ENCODE data around the gene SMAD5. TPM values are rescaled to one million over a fixed set of nuclear protein-coding genes. Genes with fewer than 3 reads are reported as not detected.

The SMAD5 gene
- total and polyA plus RNA-seq, 2 donors from 2014 or later, result 9.9 to 67.7 TPM

GRCh38 chr5:136133922-136134379, 1.3 kb downstream of the SMAD5 start:
- Histone ChIP-seq H3K9me3 (ENCODE audit: control insufficient read depth in 2 of 3, insufficient read depth in 1 of 3, low read length in 3 of 3) (no peaks in the 10 kb centered on the region), H3K36me3 (ENCODE audit: control insufficient read depth in 2 of 3, insufficient read depth in 3 of 3, low read length in 3 of 3) (no peaks in the 10 kb centered on the region), H3K4me3 (ENCODE audit: low read length in 3 of 3) (peak overlapping the region; percentile 88 to 97 (median 89)), H3K4me1 (ENCODE audit: control insufficient read depth in 2 of 3, insufficient read depth in 2 of 3, low read depth in 1 of 3, low read length in 3 of 3) (peaks cover 3 to 21% (median 7%) of the 10 kb centered on the region in 3 donors), H3K9ac (ENCODE audit: low read length in 3 of 3) (peak overlapping the region in 2 of 3 donors; percentile 85 to 95), H3K27ac (ENCODE audit: low read depth in 2 of 2, low read length in 2 of 2) (no peak overlapping the region), H3K27me3 (ENCODE audit: control insufficient read depth, insufficient read depth, low read length) (no peaks in the 10 kb centered on the region)
- no peak for TF ChIP-seq CTCF (IDR thresholded peaks at IDR 0.05; ENCODE audit: borderline replicate concordance, extremely low read depth, insufficient read depth)
- intact Hi-C loops (cut with DNase I), result no loop called here
- peak in 1 of 5 donors; percentile 13 for DNase-seq
- no peak for FAIRE-seq

GRCh38 chr5:136134653-136135052, 2.0 kb downstream of the SMAD5 start:
- Histone ChIP-seq H3K9me3 (ENCODE audit: control insufficient read depth in 2 of 3, insufficient read depth in 1 of 3, low read length in 3 of 3) (no peaks in the 10 kb centered on the region), H3K4me1 (ENCODE audit: control insufficient read depth in 2 of 3, insufficient read depth in 2 of 3, low read depth in 1 of 3, low read length in 3 of 3) (peaks cover 3 to 27% (median 10%) of the 10 kb centered on the region in 3 donors), H3K36me3 (ENCODE audit: control insufficient read depth in 2 of 3, insufficient read depth in 3 of 3, low read length in 3 of 3) (no peaks in the 10 kb centered on the region), H3K27ac (ENCODE audit: low read depth in 2 of 2, low read length in 2 of 2) (no peak overlapping the region), H3K9ac (ENCODE audit: low read length in 3 of 3) (peak overlapping the region in 1 of 3 donors; percentile 51), H3K27me3 (ENCODE audit: control insufficient read depth, insufficient read depth, low read length) (no peaks in the 10 kb centered on the region), H3K4me3 (ENCODE audit: low read length in 3 of 3) (peak overlapping the region in 1 of 3 donors; percentile 89)
- intact Hi-C loops (cut with DNase I), result no loop called here
- DNase-seq (no peak), FAIRE-seq (no peak)
- TF ChIP-seq CTCF (IDR thresholded peaks at IDR 0.05; ENCODE audit: borderline replicate concordance, extremely low read depth, insufficient read depth), result no peak

GRCh38 chr5:136135536-136135935, 2.9 kb downstream of the SMAD5 start:
- no peak for TF ChIP-seq CTCF (IDR thresholded peaks at IDR 0.05; ENCODE audit: borderline replicate concordance, extremely low read depth, insufficient read depth)
- Histone ChIP-seq H3K27ac (ENCODE audit: low read depth in 2 of 2, low read length in 2 of 2) (no peak overlapping the region), H3K4me1 (ENCODE audit: control insufficient read depth in 2 of 3, insufficient read depth in 2 of 3, low read depth in 1 of 3, low read length in 3 of 3) (peaks cover 3 to 27% (median 12%) of the 10 kb centered on the region in 3 donors), H3K9ac (ENCODE audit: low read length in 3 of 3) (no peak overlapping the region), H3K36me3 (ENCODE audit: control insufficient read depth in 2 of 3, insufficient read depth in 3 of 3, low read length in 3 of 3) (no peaks in the 10 kb centered on the region), H3K27me3 (ENCODE audit: control insufficient read depth, insufficient read depth, low read length) (no peaks in the 10 kb centered on the region), H3K4me3 (ENCODE audit: low read length in 3 of 3) (no peak overlapping the region), H3K9me3 (ENCODE audit: control insufficient read depth in 2 of 3, insufficient read depth in 1 of 3, low read length in 3 of 3) (no peaks in the 10 kb centered on the region)
- DNase-seq (peak in 1 of 5 donors; percentile 19), FAIRE-seq (no peak)
- intact Hi-C loops (cut with DNase I), result no loop called here
